Left cardiac atrium (tissue), 4 donors: ENCODE data around the gene PAQR5. TPM values are rescaled to one million over a fixed set of nuclear protein-coding genes. Genes with fewer than 3 reads are reported as not detected.
A peak's percentile ranks its signal among the peaks of the same experiment; 100 is the strongest.
"Not testable (repeated sequence)": the region's sequence is repeated elsewhere in the genome, so short reads cannot be mapped to it uniquely, and the experiment has no call there.

Experiments used
- ATAC-seq, 2 donors: fragments of 200-7000 bp; cut with Tn5 transposase; one replicate each; pipeline ENCODE4 v1.9.1; 2020; ENCODE audit warnings: mild to moderate bottlenecking in 2 of 2, moderate library complexity in 2 of 2
- DNase-seq: peaks from one replicate; pipeline ENCODE4 v3.0.0-alpha.2; 2020
- intact Hi-C, 2 donors: fragments of 100-400 bp; cut with DNase I; formaldehyde crosslinking; loops; one replicate each; pipeline versions ENCODE4 v1.14.1 to v1.15.1; 2022 to 2023
- total RNA-seq, 2 donors: library from RNA; stranded (reverse); fragmentation: NEBNext Ultra II Directional; extraction: Animal tissue kit (Norgen Biotek cat#: 25700); gene quantifications; one replicate each; pipeline ENCODE4 v1.2.1, GENCODE V29; 2021
- donor health status: DM: no; HTN: yes; CAD: no.
- donor health status: DM: no; HTN: yes; CAD: no; lungs with severe emphysema.
- donor health status: DM: yes; HTN: yes; CAD: no.
- donor health status: Dilated cardiomyopathy.

The PAQR5 gene
- total RNA-seq, 2 donors from 2014 or later, result 0.62 to 1.2 TPM

- intact Hi-C loops, result no loop called here
- ATAC-seq (peak; percentile 67 to 96), DNase-seq (peak; percentile 84)
Measured at GRCh38 chr15:69290346-69291164, 8.2 kb upstream of the PAQR5 start.

- ATAC-seq, intact Hi-C loops, DNase-seq: not testable (repeated sequence)
Measured at GRCh38 chr15:69291651-69292050, 7.1 kb upstream of the PAQR5 start.

- intact Hi-C loops, result no loop called here
- no peak for DNase-seq
Measured at GRCh38 chr15:69292826-69293420, 5.8 kb upstream of the PAQR5 start.

GRCh38 chr15:69293741-69294615, 4.7 kb upstream of the PAQR5 start:
- intact Hi-C loops, result no loop called here
- ATAC-seq (no peak), DNase-seq (no peak)

More at GRCh38 chr15:69292826-69293420, 5.8 kb upstream of the PAQR5 start:
- no peak for ATAC-seq

GRCh38 chr15:69296606-69297005, 2.1 kb upstream of the PAQR5 start:
- intact Hi-C loops, result no loop called here
- ATAC-seq, result no peak
- no peak for DNase-seq

GRCh38 chr15:69297642-69298353, 914 bp upstream of the PAQR5 start:
- DNase-seq, result no peak
- ATAC-seq, result no peak
- intact Hi-C loops, result no loop called here

- no peak for ATAC-seq
- intact Hi-C loops, result no loop called here
Measured at GRCh38 chr15:69298354-69298696, 387 bp upstream of the PAQR5 start.

GRCh38 chr15:69299451-69299886, 757 bp downstream of the PAQR5 start:
- no peak for DNase-seq
- ATAC-seq, result no peak
- intact Hi-C loops, result no loop called here

More at GRCh38 chr15:69298354-69298696, 387 bp upstream of the PAQR5 start:
- no peak for DNase-seq

- intact Hi-C loops, result no loop called here
- peak in 1 of 2 donors; percentile 18 for ATAC-seq
- no peak for DNase-seq
Measured at GRCh38 chr15:69299943-69300588, 1.4 kb downstream of the PAQR5 start.

GRCh38 chr15:69301101-69301500, 2.4 kb downstream of the PAQR5 start:
- intact Hi-C loops, DNase-seq, ATAC-seq: not testable (repeated sequence)

GRCh38 chr15:69302087-69302486, 3.4 kb downstream of the PAQR5 start:
- ATAC-seq, DNase-seq, intact Hi-C loops: not testable (repeated sequence)

GRCh38 chr15:69302929-69303328, 4.2 kb downstream of the PAQR5 start:
- intact Hi-C loops, result no loop called here
- DNase-seq, result no peak
- ATAC-seq, result no peak

GRCh38 chr15:69303337-69304181, 4.8 kb downstream of the PAQR5 start:
- intact Hi-C loops, result no loop called here

GRCh38 chr15:69304182-69304545, 5.5 kb downstream of the PAQR5 start:
- intact Hi-C loops, result no loop called here
- no peak for DNase-seq
- ATAC-seq, result peak in 1 of 2 donors; percentile 8

More at GRCh38 chr15:69303337-69304181, 4.8 kb downstream of the PAQR5 start:
- ATAC-seq (no peak), DNase-seq (no peak)

GRCh38 chr15:69305204-69305931, 6.7 kb downstream of the PAQR5 start:
- intact Hi-C loops, result no loop called here
- DNase-seq (peak; percentile 41), ATAC-seq (peak in 1 of 2 donors; percentile 72)

- ATAC-seq (no peak), DNase-seq (no peak)
- intact Hi-C loops, result no loop called here
Measured at GRCh38 chr15:69305933-69306568, 7.3 kb downstream of the PAQR5 start.

GRCh38 chr15:69307939-69308338, 9.2 kb downstream of the PAQR5 start:
- DNase-seq, result no peak
- no peak for ATAC-seq
- intact Hi-C loops, result no loop called here
